Pancreas (tissue), 10 donors: Measurements from ENCODE around the gene CDK14. TPM values are rescaled to one million over a fixed set of nuclear protein-coding genes. Genes with fewer than 3 reads are reported as not detected.

Experiments
- ATAC-seq, 4 donors: fragments of 200-7000 bp; cut with Tn5 transposase; one replicate each; pipeline versions ENCODE4 v1.8.0 to v1.9.1; 2020; ENCODE audit warnings: mild to moderate bottlenecking in 4 of 4, moderate library complexity in 4 of 4
- DNase-seq, 6 donors: peaks; one replicate each; pipeline ENCODE4 v3.0.0-alpha.2; 2020
- FAIRE-seq: peaks from 2 replicates; lab custom pipeline; 2012; peaks lifted over from hg19 to GRCh38; lab: Jason Lieb, UNC
- H3K27ac ChIP-seq, 4 donors: fragments of 200-600 bp; sonication (generic); 1 replicate in 3 of 4; 2 replicates in 1 of 4; pipeline versions ENCODE4 v1.5.0 to v1.8.0; 2020
- H3K27me3 ChIP-seq, 4 donors: fragments of 200-600 bp; one replicate each; pipeline ENCODE4 v1.8.0; 2021
- H3K36me3 ChIP-seq, 3 donors: fragments of 200-600 bp; sonication (generic) in 1 of 3; one replicate each; pipeline versions ENCODE4 v1.5.0 to v1.8.0; 2020 to 2021
- H3K4me1 ChIP-seq, 3 donors: fragments of 200-600 bp; one replicate each; pipeline ENCODE4 v1.8.0; 2021
- H3K4me3 ChIP-seq, 4 donors: fragments of 200-600 bp; sonication (generic) in 2 of 4; one replicate each; pipeline versions ENCODE4 v1.5.0 to v1.8.0; 2020 to 2021
- H3K9me3 ChIP-seq, 4 donors: fragments of 200-600 bp; one replicate each; pipeline ENCODE4 v1.8.0; 2021
- WGBS, 2 donors: extraction: QIAGEN DNeasy Blood & Tissue Kit; methylation state at CpG; one replicate each; pipeline ENCODE4 v1.1.7; 2013; 5-methylcytosine and 5-hydroxymethylcytosine counted together
- intact Hi-C, 3 donors: fragments of 100-400 bp; cut with DNase I; formaldehyde crosslinking; loops; one replicate each; pipeline versions ENCODE4 v1.11.1 to v1.14.2; 2022
- polyA plus RNA-seq, 2 donors: library from polyadenylated mRNA; stranded (reverse); fragments of 200-250 nt; gene quantifications; one replicate each; pipeline ENCODE4 v1.2.3, GENCODE V29; 2013
- total RNA-seq, 6 donors: library from RNA; stranded (reverse); fragmentation: NEBNext Ultra II Directional in 4 of 6; extraction: Animal tissue kit (Norgen Biotek cat#: 25700) in 4 of 6; gene quantifications; one replicate each; pipeline versions ENCODE4 v1.2.1 to v1.2.4, GENCODE V29; 2021 to 2023
- TF ChIP-seq, protein P1 (sequence below), 4 donors: fragments of 200-600 bp; sonication (generic) in 3 of 4; IDR thresholded peaks; one replicate each; pipeline versions ENCODE4 v1.5.0 to v1.8.0; 2021; ENCODE audit warnings: antibody characterized with exemption in 4 of 4
- donor health status: healthy with polysubstance abuse.
- donor health status: DM: no; HTN: no; CAD: no; lungs with moderate emphysema.
- donor health status: DM: no; HTN: no; CAD: no.
- donor health status: control.
- donor health status: control.
- donor health status: Bipolar disorder and iron deficiency.
- donor health status: DM: yes; HTN: yes; CAD: no.
- donor health status: DM: no; HTN: no; CAD: no.
- donor health status: DM: no; HTN: no; CAD: no.
- donor health status: DM: yes; HTN: yes; CAD: no.

CDK14 gene
- total and polyA plus RNA-seq, 8 donors = 4.5 to 48.3 (median 24.7) TPM

DNA sequence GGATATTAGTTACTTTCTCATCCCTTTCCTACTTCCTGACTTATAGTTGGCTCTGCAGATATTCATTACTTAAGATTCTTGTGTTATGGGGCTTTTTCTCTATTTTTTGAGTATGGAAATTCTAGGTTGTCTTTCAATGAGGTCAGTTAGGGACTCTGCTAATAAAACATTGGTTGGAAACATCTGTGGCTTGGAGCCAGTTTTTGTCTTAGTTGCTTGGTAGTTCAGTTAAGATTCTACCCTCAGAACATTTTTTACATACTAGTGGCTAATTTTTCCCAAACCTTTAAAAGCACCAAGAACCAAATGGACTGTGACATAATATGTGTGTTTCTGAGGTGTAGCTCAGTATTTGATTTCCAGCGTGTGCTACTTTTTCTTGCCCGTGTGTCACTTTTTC is 362.5 kb downstream of the CDK14 start:
- TF ChIP-seq, protein P1, sequence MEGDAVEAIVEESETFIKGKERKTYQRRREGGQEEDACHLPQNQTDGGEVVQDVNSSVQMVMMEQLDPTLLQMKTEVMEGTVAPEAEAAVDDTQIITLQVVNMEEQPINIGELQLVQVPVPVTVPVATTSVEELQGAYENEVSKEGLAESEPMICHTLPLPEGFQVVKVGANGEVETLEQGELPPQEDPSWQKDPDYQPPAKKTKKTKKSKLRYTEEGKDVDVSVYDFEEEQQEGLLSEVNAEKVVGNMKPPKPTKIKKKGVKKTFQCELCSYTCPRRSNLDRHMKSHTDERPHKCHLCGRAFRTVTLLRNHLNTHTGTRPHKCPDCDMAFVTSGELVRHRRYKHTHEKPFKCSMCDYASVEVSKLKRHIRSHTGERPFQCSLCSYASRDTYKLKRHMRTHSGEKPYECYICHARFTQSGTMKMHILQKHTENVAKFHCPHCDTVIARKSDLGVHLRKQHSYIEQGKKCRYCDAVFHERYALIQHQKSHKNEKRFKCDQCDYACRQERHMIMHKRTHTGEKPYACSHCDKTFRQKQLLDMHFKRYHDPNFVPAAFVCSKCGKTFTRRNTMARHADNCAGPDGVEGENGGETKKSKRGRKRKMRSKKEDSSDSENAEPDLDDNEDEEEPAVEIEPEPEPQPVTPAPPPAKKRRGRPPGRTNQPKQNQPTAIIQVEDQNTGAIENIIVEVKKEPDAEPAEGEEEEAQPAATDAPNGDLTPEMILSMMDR (IDR thresholded peaks at IDR 0.05) = no peak
- Histone ChIP-seq H3K27me3 (no peaks in the 10 kb centered on the region), H3K4me3 (no peak overlapping the region), H3K4me1 (peaks cover 0 to 10% (median 6%) of the 10 kb centered on the region in 3 donors), H3K27ac (no peak overlapping the region), H3K36me3 (no peaks in the 10 kb centered on the region), H3K9me3 (no peaks in the 10 kb centered on the region)
- intact Hi-C loops = no loop called here
- ATAC-seq (no peak), DNase-seq (no peak), FAIRE-seq (no peak)
- WGBS, 2 donors = 88% methylated on average over 2 of the region's 2 CpGs

DNA sequence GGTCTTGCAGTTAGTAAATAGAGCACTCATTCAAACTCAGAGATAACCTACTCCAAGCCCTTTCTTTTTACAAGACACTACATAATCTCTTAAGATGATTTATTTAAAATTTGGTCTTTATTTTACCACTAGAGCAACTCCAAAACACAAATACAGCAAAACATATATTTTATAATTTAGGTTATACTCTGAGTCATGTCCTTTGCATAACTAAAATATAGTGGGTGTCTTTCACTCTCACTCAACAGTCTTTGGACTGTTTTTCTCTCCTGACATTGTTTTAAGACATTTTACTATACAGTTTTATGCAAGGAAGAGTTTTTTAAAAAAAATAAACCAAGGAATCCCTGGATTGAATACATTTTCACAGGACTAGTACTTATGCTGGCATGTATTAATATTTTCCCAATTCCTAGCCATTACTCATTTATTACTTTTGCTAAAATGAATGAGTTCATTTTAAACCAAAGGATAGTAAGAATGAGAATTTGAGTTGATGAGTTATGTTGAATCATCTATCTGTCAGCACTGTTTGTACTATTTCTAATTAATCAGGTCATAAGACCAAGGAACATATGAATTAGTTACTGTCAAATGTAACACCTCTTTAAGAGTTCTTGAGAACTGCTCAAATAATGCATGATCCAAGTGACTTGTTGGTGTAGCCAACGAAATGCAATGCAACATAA is 365.1 kb downstream of the CDK14 start:
- Histone ChIP-seq H3K27me3 (no peaks in the 10 kb centered on the region), H3K27ac (no peak overlapping the region), H3K36me3 (no peaks in the 10 kb centered on the region), H3K4me3 (no peak overlapping the region), H3K4me1 (peaks cover 0 to 2% (median 0%) of the 10 kb centered on the region in 3 donors), H3K9me3 (no peaks in the 10 kb centered on the region)
- 89 to 90% methylated on average over 1 of the region's 1 CpG for WGBS, 2 donors
- intact Hi-C loops = no loop called here
- no peak for DNase-seq
- TF ChIP-seq, protein P1 (IDR thresholded peaks at IDR 0.05) = no peak
- no peak for FAIRE-seq
- ATAC-seq = no peak

DNA sequence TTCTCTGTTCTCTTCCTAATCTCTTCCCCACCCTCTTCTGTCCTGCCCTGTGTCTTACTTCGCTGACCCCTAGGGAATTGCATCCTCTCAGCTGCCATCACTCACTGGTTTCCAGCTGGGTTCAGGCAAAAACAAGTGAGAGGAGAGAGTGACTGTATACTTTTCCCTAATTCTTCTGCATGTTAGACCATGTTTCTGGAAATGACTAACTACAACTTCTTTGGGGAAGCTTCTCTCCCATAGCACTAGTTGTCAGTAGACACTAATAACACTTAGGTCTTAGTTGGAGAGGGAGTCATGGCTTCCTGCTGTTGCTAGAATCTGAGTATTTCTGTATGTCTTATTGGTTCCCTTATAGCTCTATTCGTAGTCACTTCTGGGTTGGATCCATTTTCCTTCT is 369.1 kb downstream of the CDK14 start:
- intact Hi-C loops = no loop called here
- WGBS, 2 donors = 89 to 98% methylated on average over 2 of the region's 2 CpGs
- TF ChIP-seq, protein P1 (IDR thresholded peaks at IDR 0.05) = no peak

DNA sequence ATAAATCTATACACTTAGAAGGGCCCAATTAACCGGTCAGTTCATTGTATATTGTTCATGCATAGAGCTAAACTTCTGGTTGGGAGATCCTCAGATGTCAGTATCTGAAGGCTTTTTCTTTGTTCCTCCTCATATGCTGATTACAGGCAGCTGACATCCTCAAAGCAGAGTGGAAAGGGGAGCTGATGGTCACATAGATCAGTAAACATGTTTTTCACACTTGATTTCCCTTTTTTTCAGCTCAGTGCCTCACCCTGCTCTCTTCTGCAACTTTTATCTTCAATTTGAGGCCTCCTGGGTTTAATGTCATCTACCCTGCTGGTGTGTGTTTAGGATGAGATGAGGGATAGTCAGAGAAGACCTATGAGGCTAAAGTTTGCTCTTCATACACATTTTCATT is 370.2 kb downstream of the CDK14 start:
- Histone ChIP-seq H3K4me1 (no peaks in the 10 kb centered on the region), H3K27me3 (no peaks in the 10 kb centered on the region), H3K27ac (no peak overlapping the region), H3K9me3 (no peaks in the 10 kb centered on the region), H3K36me3 (no peaks in the 10 kb centered on the region), H3K4me3 (no peak overlapping the region)
- WGBS, 2 donors = 83 to 94% methylated on average over 1 of the region's 1 CpG
- intact Hi-C loops = no loop called here
- no peak for DNase-seq
- no peak for FAIRE-seq
- ATAC-seq = no peak
- TF ChIP-seq, protein P1 (IDR thresholded peaks at IDR 0.05) = no peak

More for the DNA sequence above, 369.1 kb downstream of the CDK14 start:
- FAIRE-seq = no peak
- ATAC-seq = no peak
- H3K9me3 ChIP-seq = no peaks in the 10 kb centered on the region
- no peaks in the 10 kb centered on the region for H3K4me1 ChIP-seq
- H3K36me3 ChIP-seq = no peaks in the 10 kb centered on the region
- H3K4me3 ChIP-seq = no peak overlapping the region
- no peak for DNase-seq
- H3K27me3 ChIP-seq = no peaks in the 10 kb centered on the region
- H3K27ac ChIP-seq = no peak overlapping the region

DNA sequence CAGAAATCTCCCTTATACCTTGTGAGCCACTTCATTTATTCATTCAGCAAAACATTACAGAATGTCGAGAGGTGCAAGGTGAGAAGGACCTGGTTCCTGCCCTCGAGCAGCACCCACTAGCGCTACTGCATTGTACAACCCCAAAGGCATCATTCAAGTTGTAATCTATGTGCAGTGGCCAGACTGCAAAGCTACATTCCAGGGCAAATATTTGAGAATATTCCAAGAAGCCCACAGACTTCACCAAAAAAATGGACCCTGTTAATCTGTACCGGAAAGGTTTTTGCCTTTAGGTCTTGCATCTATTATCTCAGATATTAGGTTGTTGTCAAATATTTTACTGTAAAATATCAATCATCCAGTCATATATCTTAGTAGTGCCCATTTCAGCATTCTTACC is 372.8 kb downstream of the CDK14 start:
- no peak overlapping the region for H3K4me3 ChIP-seq
- H3K4me1 ChIP-seq = no peaks in the 10 kb centered on the region
- no peak overlapping the region for H3K27ac ChIP-seq
- 86 to 93% methylated on average over 4 of the region's 4 CpGs for WGBS, 2 donors
- H3K9me3 ChIP-seq = no peaks in the 10 kb centered on the region
- TF ChIP-seq, protein P1 (IDR thresholded peaks at IDR 0.05) = no peak
- DNase-seq (no peak), ATAC-seq (no peak), FAIRE-seq (no peak)
- no peaks in the 10 kb centered on the region for H3K27me3 ChIP-seq
- intact Hi-C loops = no loop called here
- no peaks in the 10 kb centered on the region for H3K36me3 ChIP-seq
